CD4-positive, alpha-beta T cell treated with Interleukin-4 for 1 hour (primary cell): ENCODE results near the gene MAN2A1.

Experiments
- DNase-seq, 2 donors: peaks; one replicate each; pipeline ENCODE4 v3.0.0-alpha.2; 2020 to 2022

The MAN2A1 gene

GRCh38 chr5:109916481-109917153 is 226.9 kb downstream of the MAN2A1 start:
- no peak for DNase-seq
